ENCODE data around the gene PGGT1B.
"Not testable (repeated sequence)": the region's sequence is repeated elsewhere in the genome, so short reads cannot be mapped to it uniquely, and the experiment has no call there.

PGGT1B gene

DNA sequence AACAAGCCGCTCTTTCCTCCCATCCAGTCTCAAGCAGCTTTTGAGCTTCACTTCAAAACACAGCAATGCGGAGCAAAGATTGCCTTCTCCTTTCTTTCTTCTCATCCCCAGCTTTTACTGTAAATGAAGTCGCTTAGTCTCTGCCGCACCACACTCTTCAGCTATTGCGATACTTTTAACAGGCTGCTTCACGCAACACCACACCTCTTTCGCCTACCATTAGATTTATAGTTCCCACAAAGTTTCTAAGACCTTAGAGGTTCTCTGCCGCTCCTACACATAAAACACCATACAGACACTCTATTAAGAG, 711 bp downstream of the PGGT1B start:
- FAIRE-seq (no peak), DNase-seq (ENCODE audit: insufficient read length, low spot score) (peak; percentile 1)

DNA sequence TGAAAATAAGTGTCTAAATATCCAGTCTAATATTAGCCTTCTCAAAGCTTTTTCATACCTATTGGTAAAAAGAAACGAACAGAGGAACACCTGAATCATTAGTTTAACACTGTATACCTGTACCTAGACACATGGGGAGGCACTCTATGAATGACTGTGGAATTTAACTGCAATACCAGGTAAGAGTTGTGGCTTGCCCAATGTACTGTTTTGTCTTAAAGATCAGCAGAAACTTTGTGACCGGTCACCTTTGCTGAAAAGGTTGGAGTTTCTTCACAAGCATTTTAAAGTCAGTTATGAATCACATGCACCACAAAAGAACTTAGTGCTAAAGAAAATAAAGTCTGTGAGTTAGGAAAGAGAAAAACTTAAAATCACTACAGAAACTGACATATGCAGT, 2.4 kb downstream of the PGGT1B start:
- DNase-seq (ENCODE audit: insufficient read length, low spot score) (no peak), FAIRE-seq (no peak)

DNA sequence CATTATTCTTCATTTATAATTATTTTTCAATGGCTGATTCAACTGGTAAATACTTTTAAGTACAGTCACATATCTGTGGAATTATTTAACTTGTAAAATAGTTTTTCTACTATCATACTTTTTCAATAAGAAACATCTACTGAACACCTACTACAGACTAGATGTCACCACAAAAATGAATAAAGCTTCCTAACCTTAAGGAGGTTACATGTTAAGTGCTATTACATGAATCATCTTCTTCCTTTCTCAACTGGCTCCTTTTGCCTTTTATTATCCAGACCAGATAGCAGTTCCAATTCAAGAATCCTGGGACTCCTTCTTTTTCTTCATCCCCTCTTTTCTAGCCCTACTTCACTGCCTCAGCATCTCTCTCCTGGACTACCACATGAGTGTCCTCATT, 4.7 kb downstream of the PGGT1B start:
- DNase-seq (ENCODE audit: insufficient read length, low spot score) (no peak), FAIRE-seq (no peak)

DNA sequence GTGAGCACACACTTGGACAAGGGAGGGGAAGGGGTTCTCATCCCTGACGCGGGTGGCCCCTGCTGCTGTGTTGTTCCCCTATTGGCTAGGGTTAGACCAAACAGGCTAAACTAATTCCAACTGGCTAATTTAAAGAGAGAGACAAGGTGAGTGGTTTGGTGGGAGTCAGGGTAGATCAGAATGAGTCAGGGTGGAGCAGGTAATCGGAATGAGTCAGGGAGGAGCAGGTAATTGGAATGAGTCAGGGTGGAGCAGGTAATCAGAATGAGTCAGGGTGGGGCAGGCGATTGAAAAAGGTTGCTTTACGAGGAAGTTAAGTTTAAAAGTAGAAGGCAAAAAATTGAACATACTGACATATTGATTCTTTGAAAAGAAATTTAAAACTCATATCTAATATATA, 13.3 kb downstream of the PGGT1B start:
- not testable (repeated sequence) for DNase-seq (ENCODE audit: insufficient read length, low spot score); FAIRE-seq

DNA sequence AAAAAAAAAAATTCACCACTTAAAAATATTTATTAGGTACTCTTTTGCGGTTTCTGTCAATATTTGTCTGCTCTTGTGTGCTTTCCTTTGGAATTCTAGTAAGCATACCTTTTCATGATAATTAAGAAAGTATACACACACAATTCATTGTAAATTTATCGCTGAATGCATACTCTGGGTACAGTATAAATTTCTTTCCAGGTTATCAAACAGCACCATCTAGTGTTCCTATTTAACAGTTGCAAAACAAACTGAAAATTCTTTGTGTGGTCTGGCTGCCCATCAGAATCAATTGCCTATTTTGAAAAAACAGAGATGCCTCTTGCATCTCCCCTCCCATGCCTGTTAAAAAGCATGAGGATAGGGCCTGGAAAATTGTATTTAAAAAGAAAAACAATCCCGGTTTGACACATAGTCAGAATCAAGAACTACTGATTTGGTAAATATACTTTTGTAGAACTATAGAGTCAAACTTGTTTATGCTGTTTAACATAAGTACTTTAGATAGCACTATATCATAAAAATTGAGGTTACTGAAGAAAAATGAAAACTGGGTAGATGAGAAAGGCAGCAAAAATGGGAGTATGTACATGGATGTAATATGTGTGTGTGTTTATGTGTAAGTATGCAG, 16.2 kb downstream of the PGGT1B start:
- DNase-seq (ENCODE audit: insufficient read length, low spot score) (no peak), FAIRE-seq (peak; percentile 78)

DNA sequence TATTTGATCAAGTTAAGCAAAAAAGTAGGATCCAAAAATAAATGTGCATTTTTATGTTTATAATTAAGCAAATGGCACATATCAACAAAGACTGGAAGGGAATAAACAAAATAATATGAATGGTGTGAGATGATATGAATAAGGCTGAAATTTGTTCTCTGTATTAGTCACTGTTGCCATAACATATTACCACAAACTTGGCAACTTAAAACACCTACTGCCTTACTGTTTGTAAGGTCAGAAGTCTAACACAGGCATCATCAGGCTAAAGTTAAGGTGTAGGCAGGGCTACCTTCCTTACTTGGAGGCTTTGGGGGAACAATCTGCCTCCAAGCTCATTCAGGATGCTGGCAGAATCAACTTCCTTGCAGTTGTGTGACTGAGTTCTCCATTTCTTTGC, 19.3 kb downstream of the PGGT1B start:
- FAIRE-seq = no peak
- DNase-seq (ENCODE audit: insufficient read length, low spot score) = no peak

DNA sequence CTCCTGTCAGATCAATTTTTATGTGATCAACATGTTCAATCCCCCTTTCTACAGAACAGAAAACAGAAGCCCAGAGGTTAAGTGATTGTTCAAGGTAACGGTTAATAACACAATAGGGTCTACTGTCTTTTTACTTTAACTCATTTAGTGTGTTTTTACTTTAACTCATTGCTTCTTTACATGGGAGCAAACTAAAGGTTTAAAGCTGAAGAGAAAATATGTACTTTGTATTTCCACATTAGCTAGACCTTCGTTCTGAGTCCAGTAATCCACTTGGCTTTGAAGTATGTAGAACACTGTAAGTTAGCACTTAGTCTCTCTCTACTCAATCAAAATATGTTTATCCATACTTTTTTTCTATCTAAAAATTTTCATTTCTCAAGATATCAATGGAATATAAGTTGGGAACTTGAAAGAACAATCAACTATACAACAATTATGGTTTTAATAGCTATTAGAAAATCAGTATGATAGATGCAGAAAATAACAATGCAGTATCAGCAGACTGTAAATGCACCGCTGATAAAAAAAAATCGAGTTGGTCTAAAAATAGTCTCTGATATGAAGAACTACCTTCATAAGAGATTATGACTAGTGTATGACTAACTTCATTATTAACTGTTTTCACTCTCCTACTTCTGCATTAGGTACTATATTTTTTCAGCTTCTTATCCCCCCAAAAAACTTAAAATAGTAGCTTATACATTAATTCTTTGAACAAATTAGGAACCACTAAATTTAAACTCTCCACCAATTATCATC, 20.6 kb downstream of the PGGT1B start:
- DNase-seq (ENCODE audit: insufficient read length, low spot score) (no peak), FAIRE-seq (no peak)

DNA sequence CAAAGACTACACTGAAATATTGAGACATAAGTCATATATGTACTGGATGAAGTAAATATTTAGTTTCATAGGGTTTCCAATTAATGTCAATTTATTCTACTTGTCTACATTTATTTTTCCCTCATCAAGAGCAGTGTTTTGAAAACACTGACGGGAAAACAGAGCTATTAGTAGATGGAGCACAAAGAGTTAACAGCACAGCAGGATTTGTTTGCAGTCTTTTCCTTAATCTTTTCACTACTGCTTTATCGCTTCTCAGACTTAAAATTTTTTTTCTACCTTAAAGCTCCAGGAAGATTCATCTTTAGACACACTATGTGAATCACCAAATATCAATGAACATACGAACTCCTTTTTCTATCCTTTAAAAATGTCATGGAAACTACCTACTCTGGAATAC, 25.6 kb downstream of the PGGT1B start:
- FAIRE-seq (no peak), DNase-seq (ENCODE audit: insufficient read length, low spot score) (no peak)

DNA sequence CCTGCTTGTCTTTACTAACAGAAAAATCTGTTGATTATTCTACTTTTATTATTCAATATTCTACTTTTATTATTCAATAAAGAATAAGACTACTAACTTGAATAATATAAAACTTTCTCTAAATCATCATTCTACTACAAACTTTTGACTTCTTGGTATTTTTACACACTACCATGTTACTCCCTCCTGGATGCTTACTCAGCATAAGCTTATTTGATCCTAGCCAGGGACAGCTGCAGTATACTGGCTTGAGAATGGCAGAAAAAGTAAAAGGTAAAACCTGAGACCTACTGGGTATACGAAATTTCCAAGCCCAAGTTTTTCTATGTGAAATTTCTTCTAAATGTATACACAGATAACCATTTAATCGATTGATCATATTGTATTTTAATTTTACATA, 26.1 kb downstream of the PGGT1B start:
- no peak for DNase-seq (ENCODE audit: insufficient read length, low spot score)
- FAIRE-seq = no peak

DNA sequence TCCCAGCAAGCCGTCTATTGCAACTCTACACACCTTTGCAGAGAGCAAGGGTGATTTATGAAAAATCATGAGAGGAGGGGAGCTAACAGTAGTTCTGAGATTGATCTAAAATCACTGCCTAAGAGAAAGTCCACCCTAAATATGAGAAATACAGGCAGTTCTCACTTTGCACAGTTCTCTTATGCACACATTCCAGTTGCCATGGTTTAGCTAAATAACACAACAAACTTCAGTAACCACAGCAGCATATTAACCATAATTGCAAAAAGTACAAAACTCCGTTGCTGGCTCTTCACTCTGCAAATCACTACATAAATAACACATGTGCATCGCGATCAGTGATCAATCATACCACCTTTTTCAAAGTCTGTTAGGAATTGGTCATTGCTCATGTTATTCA, 31.1 kb downstream of the PGGT1B start:
- FAIRE-seq (no peak), DNase-seq (ENCODE audit: insufficient read length, low spot score) (no peak)

DNA sequence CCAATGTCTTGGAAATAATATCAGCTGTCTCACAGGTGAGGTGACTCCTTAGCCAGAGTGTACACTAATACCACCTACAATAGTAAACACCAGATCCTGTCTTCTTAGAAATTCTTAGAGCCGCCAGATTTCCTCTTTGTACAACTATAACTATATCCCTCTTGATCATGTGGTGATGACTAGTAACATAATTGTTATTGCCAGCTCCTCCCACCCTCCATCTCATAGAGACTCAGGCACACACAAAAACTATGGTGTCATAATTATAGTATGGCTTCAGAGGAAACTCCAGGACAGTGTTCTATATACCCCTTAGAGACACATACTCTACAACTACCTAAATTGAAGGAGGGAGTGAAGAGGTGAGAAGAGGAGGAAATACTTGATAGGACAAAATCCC, 33.1 kb downstream of the PGGT1B start:
- DNase-seq (ENCODE audit: insufficient read length, low spot score) = no peak
- no peak for FAIRE-seq

DNA sequence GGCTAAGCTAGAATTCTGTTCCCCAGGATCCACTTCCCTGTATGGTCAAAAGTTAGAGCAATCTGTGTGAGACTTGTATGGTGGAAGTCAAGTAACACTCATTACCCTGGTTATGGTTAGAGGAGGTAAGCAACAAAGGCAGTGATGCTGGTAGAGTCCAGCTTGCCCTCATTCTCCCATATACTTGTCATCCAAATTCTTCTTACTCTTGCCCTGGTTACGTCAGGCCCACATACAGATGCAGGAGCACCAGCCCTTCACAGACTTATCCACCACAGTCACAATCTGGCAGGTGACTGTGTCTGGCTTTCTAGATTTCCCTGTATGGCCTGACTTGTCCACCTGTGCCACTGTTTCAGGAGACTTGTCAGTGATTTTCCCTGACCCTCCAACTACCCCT, 35.4 kb downstream of the PGGT1B start:
- FAIRE-seq = no peak
- no peak for DNase-seq (ENCODE audit: insufficient read length, low spot score)

DNA sequence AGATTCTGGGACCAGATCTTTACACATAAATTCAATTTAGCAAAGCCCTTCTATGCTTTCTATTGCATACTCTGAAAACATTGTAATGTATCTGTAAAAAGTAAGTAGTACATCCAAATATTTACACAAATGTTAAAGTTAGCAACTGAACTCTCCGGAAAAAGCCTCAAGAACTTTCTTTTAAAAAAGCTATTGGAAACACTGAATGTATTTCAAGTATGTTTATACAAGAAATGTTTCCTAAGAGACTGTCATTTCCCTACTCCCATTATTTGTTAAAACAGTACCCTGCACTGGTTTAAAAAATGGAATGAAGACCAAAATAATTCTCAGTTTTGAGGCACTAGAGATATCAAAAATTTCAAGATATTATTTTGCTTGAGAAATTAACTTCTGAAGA, 48.1 kb downstream of the PGGT1B start:
- FAIRE-seq = no peak

DNA sequence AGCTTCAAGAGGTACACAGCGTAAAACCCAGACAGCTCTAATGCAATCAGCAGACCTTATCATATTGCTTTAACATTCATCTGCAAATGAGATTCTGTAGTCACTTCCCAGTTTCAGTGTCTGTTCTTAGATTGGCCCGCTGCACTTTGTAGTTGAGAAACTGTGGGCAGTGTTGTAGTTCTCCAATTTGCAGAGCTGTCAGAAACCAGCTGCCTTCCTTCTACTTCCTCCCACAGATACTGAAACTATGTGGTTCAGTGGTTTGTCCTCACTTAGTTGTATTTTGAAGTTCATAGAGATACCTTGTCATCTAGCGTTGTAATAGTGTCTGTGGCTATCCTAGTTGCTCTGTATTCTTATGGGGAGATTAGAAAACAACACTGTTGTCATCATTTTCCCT, 53.4 kb downstream of the PGGT1B start:
- FAIRE-seq (peak; percentile 98), DNase-seq (ENCODE audit: insufficient read length, low spot score) (peak; percentile 46)

More for the DNA sequence above, 48.1 kb downstream of the PGGT1B start:
- DNase-seq (ENCODE audit: insufficient read length, low spot score) = no peak

DNA sequence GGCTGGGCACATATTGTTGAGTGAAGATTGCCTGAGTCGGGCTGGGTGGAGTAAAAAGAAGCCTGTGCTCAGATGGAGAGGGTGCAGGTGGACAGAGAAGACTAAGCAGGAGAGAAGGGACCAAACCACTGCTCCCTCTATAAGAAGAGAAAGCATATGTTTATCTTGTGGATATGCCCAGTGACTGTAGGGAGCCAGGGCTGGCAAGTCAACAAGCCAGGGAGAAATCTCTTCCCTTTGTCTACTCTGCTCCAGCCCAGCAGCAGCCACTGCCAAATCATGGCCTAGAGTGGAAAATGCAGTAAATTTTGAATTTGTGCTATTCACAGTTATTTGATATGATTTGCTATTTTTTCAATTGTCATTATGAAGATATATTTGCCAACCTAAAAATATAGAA, 59.7 kb downstream of the PGGT1B start:
- FAIRE-seq = no peak
- no peak for DNase-seq (ENCODE audit: insufficient read length, low spot score)

DNA sequence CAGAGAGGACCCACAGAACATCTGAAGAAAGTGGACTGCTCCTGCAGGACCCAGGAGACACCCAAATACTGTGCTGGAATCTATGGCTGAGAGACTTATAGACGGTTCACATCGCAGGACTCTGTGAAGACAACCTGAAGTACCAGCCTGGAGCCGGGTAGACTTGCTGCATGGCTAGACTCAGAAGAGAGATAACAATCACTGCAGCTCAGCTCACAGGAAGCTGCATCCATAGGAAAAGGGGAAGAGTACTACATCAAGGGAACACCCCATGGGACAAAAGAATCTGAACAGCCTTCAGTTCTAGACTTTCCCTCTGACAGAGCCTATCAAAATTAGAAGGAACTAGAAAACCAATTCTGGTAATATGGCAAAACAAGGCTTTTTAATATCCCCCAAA, 66.5 kb downstream of the PGGT1B start:
- no peak for FAIRE-seq

DNA sequence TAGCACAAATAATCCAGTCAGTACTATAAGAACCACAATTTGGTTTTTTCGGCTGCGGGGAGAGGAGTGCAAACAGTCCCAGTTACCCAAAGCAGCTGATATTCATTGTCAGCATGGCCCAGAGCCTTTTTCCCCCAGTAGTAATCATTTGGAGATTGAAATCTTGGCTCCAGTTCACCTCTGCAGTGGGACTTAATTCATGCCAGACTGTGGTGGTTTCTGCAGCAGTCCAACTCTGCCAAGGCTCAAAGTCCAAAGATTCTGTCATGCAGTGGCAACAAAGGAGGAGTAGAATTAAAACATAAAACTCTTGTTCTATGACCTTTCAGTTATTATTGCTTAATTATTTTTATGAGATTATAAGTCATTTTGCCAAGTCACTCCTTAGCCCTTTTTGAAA, 68.0 kb downstream of the PGGT1B start:
- DNase-seq (ENCODE audit: insufficient read length, low spot score) (no peak), FAIRE-seq (no peak)

More for the DNA sequence above, 66.5 kb downstream of the PGGT1B start:
- DNase-seq (ENCODE audit: insufficient read length, low spot score) = no peak

DNA sequence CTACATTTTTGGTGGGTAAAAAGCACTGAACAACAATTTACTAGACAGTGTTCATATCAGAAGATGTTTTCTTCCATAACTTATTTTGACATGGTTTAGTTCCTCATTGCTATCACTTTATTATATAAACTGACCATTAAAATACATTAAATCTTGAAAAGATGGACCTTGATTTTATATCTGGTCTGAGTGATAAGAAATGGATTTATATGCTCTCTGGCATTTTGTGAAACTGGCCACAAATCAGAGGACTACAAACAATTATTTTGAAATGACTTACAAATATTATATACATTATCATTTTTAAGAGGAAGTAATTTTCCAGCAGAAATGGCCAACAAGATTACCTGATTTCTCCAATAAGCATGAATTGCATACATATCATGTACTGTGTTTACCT, 69.4 kb downstream of the PGGT1B start:
- DNase-seq (ENCODE audit: insufficient read length, low spot score) = no peak
- FAIRE-seq = no peak

DNA sequence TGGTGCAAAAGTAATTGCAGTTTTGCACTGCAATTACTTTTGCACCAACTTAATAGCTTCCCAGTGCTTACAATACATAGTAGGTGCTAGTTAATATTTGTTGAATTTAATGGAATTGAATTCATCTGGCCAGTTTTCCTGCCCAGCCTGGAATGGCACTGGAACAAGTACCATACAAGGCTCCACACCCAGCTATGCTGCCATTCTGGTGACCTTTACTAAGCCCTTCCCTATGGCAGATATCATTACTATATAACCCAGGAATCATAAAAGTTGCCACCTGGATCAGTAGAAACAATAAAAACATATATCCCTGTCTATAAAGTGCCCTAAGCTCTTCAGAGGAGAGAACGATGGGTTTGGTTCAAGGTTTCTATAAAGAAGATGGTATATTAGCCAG, 70.6 kb downstream of the PGGT1B start:
- no peak for DNase-seq (ENCODE audit: insufficient read length, low spot score)
- no peak for FAIRE-seq

DNA sequence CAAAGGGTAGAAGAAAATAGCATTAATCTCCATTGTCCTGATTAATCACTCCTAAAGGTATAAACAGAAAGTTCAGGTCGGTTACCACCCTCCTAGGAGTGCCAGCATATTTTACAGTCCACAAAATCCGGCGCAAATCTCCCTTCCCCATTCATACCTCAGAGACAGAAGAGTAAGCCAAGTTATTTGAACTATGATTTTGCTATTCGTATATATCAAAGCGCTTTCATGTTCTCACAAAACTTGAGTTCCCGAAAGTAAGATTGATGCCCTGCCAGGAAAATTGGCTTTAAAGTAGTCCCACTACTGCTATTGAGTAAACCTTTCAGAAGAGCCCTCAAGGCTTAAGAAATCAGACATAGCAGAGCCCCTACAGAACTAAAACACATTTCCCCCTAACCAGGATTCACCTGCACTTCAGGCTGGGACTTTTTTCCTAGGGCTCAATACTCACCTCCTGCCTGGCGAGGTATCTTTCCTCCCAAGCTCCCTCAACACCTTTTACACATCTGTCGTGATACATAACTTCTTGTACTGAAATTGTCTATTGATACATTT, 71.1 kb downstream of the PGGT1B start:
- DNase-seq (ENCODE audit: insufficient read length, low spot score) (no peak), FAIRE-seq (no peak)

DNA sequence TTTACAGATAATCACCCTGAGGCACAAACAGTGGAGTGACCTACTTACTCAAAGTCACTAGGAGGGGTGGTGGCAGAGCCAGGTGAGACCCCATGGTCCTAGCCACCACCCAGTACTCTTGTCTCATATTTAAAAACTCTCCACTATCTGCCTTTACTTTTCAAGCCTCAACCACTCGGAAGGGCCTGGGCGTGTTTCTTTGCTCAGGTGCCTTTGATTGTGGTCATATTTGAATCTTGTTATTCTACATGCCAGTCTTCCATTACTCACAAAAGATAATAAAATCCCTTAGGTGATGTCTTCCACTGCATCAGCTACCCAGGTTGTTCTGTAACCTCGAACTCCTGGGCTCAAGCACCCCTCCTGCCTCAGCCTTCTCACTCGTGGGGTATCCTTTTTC, 72.3 kb downstream of the PGGT1B start:
- FAIRE-seq = no peak

DNA sequence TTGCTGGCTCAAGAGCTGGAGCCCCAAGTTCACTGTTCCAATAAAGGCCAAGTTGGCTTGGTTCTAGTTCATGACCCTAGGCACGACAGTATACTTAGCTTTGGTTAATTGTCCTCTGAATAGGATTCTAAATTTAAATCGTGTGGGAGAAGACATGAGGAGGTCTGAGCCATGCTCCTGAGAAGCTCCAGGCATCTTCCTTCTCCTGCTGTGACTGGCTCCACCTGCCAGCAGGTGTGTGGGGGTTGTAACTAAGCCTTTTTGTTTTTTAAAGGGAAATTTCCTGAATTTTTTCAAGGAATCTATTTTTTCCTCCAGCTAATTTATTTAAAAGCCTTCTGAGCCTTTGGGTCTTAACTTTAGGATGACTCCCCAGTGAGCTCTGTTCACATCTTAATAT, 72.8 kb downstream of the PGGT1B start:
- no peak for FAIRE-seq
- no peak for DNase-seq (ENCODE audit: insufficient read length, low spot score)

More for the DNA sequence above, 72.3 kb downstream of the PGGT1B start:
- no peak for DNase-seq (ENCODE audit: insufficient read length, low spot score)

Data from GM19239 (cell line).